GM06990 (cell line): ENCODE results near the gene INO80E.

Experiments
- DNase-seq: peaks from one replicate; pipeline ENCODE4 v3.0.0-alpha.2; 2011; ENCODE audit not compliant: insufficient read length; ENCODE audit errors: extremely low read depth
- H3K27me3 ChIP-seq: replicated peaks from 2 replicates; pipeline ENCODE4 v1.6.0; 2011; ENCODE audit warnings: low read length; ENCODE audit not compliant: control insufficient read depth, insufficient read depth
- H3K36me3 ChIP-seq: 2 replicates; pipeline ENCODE4 v1.5.1; 2011; ENCODE audit warnings: low read length; ENCODE audit not compliant: control insufficient read depth, insufficient read depth
- H3K4me3 ChIP-seq: replicated peaks from 2 replicates; pipeline ENCODE4 v1.5.1; 2011; ENCODE audit warnings: low read depth, mild to moderate bottlenecking, control low read depth, low read length
- TF ChIP-seq, protein P1 (sequence below): IDR thresholded peaks from 2 replicates; pipeline ENCODE4 v1.5.1; 2011; ENCODE audit warnings: low read length, control low read depth, mild to moderate bottlenecking, inconsistent platforms; ENCODE audit not compliant: insufficient read depth, poor library complexity, severe bottlenecking

Gene INO80E

GRCh38 chr16:29992344-29992967 lies 3.6 kb upstream of the INO80E start:
- Histone ChIP-seq H3K27me3 (no peaks in the 10 kb centered on the region), H3K4me3 (no peak overlapping the region), H3K36me3 (peaks cover 21% of the 10 kb centered on the region)
- TF ChIP-seq, protein P1, sequence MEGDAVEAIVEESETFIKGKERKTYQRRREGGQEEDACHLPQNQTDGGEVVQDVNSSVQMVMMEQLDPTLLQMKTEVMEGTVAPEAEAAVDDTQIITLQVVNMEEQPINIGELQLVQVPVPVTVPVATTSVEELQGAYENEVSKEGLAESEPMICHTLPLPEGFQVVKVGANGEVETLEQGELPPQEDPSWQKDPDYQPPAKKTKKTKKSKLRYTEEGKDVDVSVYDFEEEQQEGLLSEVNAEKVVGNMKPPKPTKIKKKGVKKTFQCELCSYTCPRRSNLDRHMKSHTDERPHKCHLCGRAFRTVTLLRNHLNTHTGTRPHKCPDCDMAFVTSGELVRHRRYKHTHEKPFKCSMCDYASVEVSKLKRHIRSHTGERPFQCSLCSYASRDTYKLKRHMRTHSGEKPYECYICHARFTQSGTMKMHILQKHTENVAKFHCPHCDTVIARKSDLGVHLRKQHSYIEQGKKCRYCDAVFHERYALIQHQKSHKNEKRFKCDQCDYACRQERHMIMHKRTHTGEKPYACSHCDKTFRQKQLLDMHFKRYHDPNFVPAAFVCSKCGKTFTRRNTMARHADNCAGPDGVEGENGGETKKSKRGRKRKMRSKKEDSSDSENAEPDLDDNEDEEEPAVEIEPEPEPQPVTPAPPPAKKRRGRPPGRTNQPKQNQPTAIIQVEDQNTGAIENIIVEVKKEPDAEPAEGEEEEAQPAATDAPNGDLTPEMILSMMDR = no peak
- DNase-seq = no peak

DNA sequence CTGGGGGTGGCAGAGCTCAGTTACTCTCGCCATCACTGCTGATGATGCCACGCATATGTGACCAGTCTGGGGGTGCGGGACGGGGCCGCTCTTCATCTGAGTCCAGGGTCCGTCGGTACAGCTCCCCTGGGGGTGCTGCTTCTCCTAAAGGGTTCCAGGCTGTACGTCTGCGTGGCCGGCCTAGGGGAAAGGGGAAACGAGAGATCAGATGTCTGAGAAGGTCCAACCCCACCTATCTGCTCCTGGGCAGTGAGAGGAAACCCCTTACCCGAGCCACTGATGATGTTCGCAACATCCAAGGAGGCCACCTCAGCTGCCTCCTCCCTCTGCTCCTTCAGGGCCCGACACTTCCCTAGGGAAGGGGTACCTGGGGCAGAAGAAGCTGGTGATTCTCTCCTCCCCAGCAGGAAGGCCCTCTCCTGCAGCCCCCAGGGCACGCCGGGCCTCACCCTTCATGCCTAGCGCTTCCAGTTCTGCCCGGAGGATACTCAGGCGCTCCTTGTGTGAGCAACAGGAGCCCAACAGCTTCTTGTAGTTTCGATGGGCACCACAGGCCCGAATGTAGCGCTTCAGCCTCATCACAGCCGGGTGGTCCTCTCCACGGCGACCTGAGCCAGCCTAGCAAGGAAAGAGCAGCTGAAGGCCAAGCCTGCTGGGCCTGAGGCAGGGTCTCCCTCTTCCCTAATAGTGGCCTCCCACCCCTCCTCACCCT lies 2.7 kb upstream of the INO80E start:
- Histone ChIP-seq H3K4me3 (no peak overlapping the region), H3K27me3 (no peaks in the 10 kb centered on the region), H3K36me3 (peaks cover 19% of the 10 kb centered on the region)
- no peak for DNase-seq
- TF ChIP-seq, protein P1 = no peak

GRCh38 chr16:29993903-29994599 lies 2.0 kb upstream of the INO80E start:
- peaks cover 15% of the 10 kb centered on the region for H3K36me3 ChIP-seq
- TF ChIP-seq, protein P1 = no peak
- DNase-seq = no peak
- peak overlapping the region; percentile 78; the same call in 1 of the 2 replicates for H3K4me3 ChIP-seq
- no peaks in the 10 kb centered on the region for H3K27me3 ChIP-seq

DNA sequence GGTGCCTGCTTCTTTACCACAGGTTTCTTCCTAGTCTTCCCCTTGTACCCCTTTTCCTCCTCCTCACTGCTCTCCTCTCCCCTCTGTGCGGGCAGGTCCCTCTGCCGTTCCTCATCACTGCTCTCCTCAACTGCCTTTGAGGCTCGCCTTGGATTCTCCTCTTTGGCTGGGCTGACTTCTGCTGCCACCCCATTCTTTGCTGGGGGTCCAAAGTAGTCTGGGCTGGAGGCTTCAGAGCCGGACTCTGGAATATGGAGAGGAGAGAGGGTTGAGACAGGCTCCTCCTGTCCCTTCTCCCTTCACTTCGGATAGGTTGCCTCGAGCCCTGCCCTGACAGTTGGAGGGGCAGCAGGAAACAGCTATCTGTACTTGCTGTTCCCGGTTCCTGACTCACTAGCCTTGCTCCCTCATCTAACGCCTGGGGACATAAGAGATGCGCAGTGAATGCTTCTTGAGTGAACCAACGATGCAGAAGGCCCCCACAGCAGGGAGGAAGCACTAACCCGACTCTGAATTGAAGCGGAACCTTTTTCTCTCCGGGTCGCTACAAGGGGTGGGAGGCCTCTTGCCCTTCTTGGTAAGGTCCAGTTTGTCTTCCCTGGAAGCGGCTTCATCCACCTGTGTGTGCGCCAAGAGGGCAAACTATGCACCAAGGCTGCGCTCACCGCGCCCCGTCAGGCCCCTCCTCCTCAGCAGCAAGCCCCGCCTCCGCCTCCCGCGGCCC lies 1.3 kb upstream of the INO80E start:
- peak overlapping the region; percentile 78 for H3K4me3 ChIP-seq
- TF ChIP-seq, protein P1 = no peak
- DNase-seq = no peak
- H3K27me3 ChIP-seq = no peaks in the 10 kb centered on the region
- peaks cover 16% of the 10 kb centered on the region for H3K36me3 ChIP-seq

DNA sequence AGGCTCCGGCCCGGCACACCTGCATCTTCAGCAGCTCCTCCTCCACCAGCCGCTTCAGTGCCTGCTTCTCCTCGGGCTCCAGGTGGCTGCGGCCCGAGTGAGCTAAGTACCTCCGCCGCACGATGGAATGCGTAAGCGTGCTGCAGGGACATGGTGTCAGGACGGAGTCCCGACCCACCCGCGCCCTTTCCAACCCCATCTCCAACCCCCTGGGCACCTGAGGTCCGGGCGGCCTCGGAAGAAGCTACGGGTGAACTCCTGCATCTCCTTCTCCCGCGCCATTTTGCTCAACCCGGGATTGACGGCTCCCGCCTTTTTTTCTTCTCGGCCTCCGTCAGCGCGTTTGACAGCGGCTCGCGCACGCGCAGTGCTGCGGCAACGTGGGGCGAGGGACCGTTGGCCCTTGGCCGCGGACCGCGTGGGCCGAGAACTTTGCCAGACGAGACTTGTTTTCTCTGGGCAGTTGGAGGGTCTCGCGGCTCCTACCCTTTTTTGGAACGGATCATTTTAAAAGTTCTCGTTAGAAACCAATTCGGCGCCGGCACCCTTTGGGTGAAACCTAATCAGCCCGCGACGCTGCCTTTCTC lies 624 bp upstream of the INO80E start, which contains the start of gene HIRIP3:
Gene HIRIP3 (minus strand): TSS at position 294 of the 587 bp plus-strand sequence. CDS start 12 bp downstream, at position 282.
- peak; percentile 92 for DNase-seq
- H3K27me3 ChIP-seq = no peaks in the 10 kb centered on the region
- TF ChIP-seq, protein P1 = no peak
- H3K4me3 ChIP-seq = peak within 1 kb of the TSS; percentile 78
- peaks cover 18% of the 10 kb centered on the region for H3K36me3 ChIP-seq
